SJSA1 (cell line): ENCODE data around the gene DBN1. TPM values are rescaled to one million over a fixed set of nuclear protein-coding genes. Genes with fewer than 3 reads are reported as not detected.

Source experiments
- DNase-seq, 2 experiments: peaks; one replicate each; pipeline ENCODE4 v3.0.0-alpha.2; 2015 to 2020; ENCODE audit warnings: low spot score in 2 of 2, low read depth in 1 of 2
- H3K27ac ChIP-seq: fragments of 250-450 bp; sonication (Bioruptor Pico); 2 replicates; pipeline ENCODE4 v1.5.1; 2020; ENCODE audit warnings: mild to moderate bottlenecking, moderate library complexity
- H3K27me3 ChIP-seq: fragments of 250-450 bp; sonication (Bioruptor Pico); replicated peaks from 2 replicates; pipeline ENCODE4 v1.5.1; 2020; ENCODE audit warnings: mild to moderate bottlenecking, moderate library complexity
- H3K36me3 ChIP-seq: fragments of 250-450 bp; sonication (Bioruptor Pico); 2 replicates; pipeline ENCODE4 v1.5.1; 2020; ENCODE audit warnings: mild to moderate bottlenecking
- H3K4me1 ChIP-seq: fragments of 250-450 bp; sonication (Bioruptor Pico); replicated peaks from 2 replicates; pipeline ENCODE4 v1.6.1; 2021; ENCODE audit warnings: mild to moderate bottlenecking
- H3K4me3 ChIP-seq: fragments of 250-450 bp; sonication (Bioruptor Pico); 2 replicates; pipeline ENCODE4 v1.5.1; 2020; ENCODE audit warnings: mild to moderate bottlenecking
- H3K9me3 ChIP-seq: fragments of 250-450 bp; sonication (Bioruptor Pico); replicated peaks from 2 replicates; pipeline ENCODE4 v1.5.1; 2020; ENCODE audit warnings: mild to moderate bottlenecking
- total RNA-seq: library from RNA; depleted of rRNA; stranded (reverse); fragments of >200 nt; shearing (Covaris generic); gene quantifications from 2 replicates; pipeline ENCODE4 v1.2.3, GENCODE V29; 2014; rRNA removed

Gene DBN1
- total RNA-seq, result 147 and 149 TPM in 2 replicates

GRCh38 chr5:177473443-177474001, at the start of gene DBN1:
DBN1 (minus strand) TSS chr5:177473634; CDS start chr5:177473521, 113 bp downstream.
- Histone ChIP-seq H3K4me3 (peak within 1 kb of the TSS; percentile 78), H3K27ac (no peak within 1 kb of the TSS; the same call in 1 of the 2 replicates), H3K36me3 (peaks cover 54% of the 10 kb centered on the region), H3K27me3 (no peaks in the 10 kb centered on the region), H3K9me3 (no peaks in the 10 kb centered on the region), H3K4me1 (peaks cover 60% of the 10 kb centered on the region)
- no peak for DNase-seq

GRCh38 chr5:177520916-177521513, 47.6 kb upstream of the DBN1 start:
- Histone ChIP-seq H3K4me3 (no peak overlapping the region), H3K27ac (no peak overlapping the region), H3K4me1 (peaks cover 8% of the 10 kb centered on the region), H3K9me3 (no peaks in the 10 kb centered on the region), H3K36me3 (peaks cover 77% of the 10 kb centered on the region), H3K27me3 (no peaks in the 10 kb centered on the region)
- no peak for DNase-seq

GRCh38 chr5:177520271-177520670, 46.8 kb upstream of the DBN1 start:
- DNase-seq, result no peak
- Histone ChIP-seq H3K4me1 (peaks cover 14% of the 10 kb centered on the region), H3K36me3 (peaks cover 77% of the 10 kb centered on the region), H3K4me3 (no peak overlapping the region), H3K27ac (no peak overlapping the region), H3K9me3 (no peaks in the 10 kb centered on the region), H3K27me3 (no peaks in the 10 kb centered on the region)

- Histone ChIP-seq H3K9me3 (no peaks in the 10 kb centered on the region), H3K4me3 (no peak overlapping the region), H3K27me3 (no peaks in the 10 kb centered on the region), H3K36me3 (peaks cover 77% of the 10 kb centered on the region), H3K27ac (no peak overlapping the region), H3K4me1 (peaks cover 14% of the 10 kb centered on the region)
- DNase-seq, result no peak
Observed at GRCh38 chr5:177519463-177520235, 46.2 kb upstream of the DBN1 start.

GRCh38 chr5:177516601-177517568, 43.5 kb upstream of the DBN1 start, which contains the start of gene DDX41:
DDX41 (minus strand) TSS chr5:177516961; CDS start chr5:177516945, 16 bp downstream.
- peaks cover 14% of the 10 kb centered on the region for H3K4me1 ChIP-seq
- H3K36me3 ChIP-seq, result peaks cover 82% of the 10 kb centered on the region
- H3K27ac ChIP-seq, result peak within 1 kb of the TSS; percentile 70
- no peaks in the 10 kb centered on the region for H3K9me3 ChIP-seq
- H3K4me3 ChIP-seq, result peak within 1 kb of the TSS; percentile 84
- H3K27me3 ChIP-seq, result no peaks in the 10 kb centered on the region
- peak; percentile 98 to 99 for DNase-seq

GRCh38 chr5:177515580-177515979, 42.1 kb upstream of the DBN1 start:
- peaks cover 82% of the 10 kb centered on the region for H3K36me3 ChIP-seq
- no peak overlapping the region for H3K27ac ChIP-seq
- H3K9me3 ChIP-seq, result no peaks in the 10 kb centered on the region
- H3K4me3 ChIP-seq, result peak overlapping the region; percentile 84
- H3K4me1 ChIP-seq, result peaks cover 14% of the 10 kb centered on the region
- DNase-seq, result no peak
- H3K27me3 ChIP-seq, result no peaks in the 10 kb centered on the region

GRCh38 chr5:177514541-177514940, 41.1 kb upstream of the DBN1 start:
- no peak for DNase-seq
- no peak overlapping the region for H3K27ac ChIP-seq
- peaks cover 14% of the 10 kb centered on the region for H3K4me1 ChIP-seq
- H3K9me3 ChIP-seq, result no peaks in the 10 kb centered on the region
- no peaks in the 10 kb centered on the region for H3K27me3 ChIP-seq
- H3K36me3 ChIP-seq, result peaks cover 82% of the 10 kb centered on the region
- H3K4me3 ChIP-seq, result no peak overlapping the region

GRCh38 chr5:177513500-177513899, 40.1 kb upstream of the DBN1 start:
- Histone ChIP-seq H3K27ac (no peak overlapping the region), H3K9me3 (no peaks in the 10 kb centered on the region), H3K4me1 (peaks cover 9% of the 10 kb centered on the region), H3K27me3 (no peaks in the 10 kb centered on the region), H3K36me3 (peaks cover 86% of the 10 kb centered on the region), H3K4me3 (no peak overlapping the region)
- no peak for DNase-seq

- Histone ChIP-seq H3K36me3 (peaks cover 93% of the 10 kb centered on the region), H3K4me3 (no peak overlapping the region), H3K9me3 (no peaks in the 10 kb centered on the region), H3K27ac (no peak overlapping the region), H3K27me3 (no peaks in the 10 kb centered on the region), H3K4me1 (peaks cover 9% of the 10 kb centered on the region)
- DNase-seq, result no peak
Observed at GRCh38 chr5:177512736-177513380, 39.4 kb upstream of the DBN1 start.

GRCh38 chr5:177511796-177512675, 38.6 kb upstream of the DBN1 start:
- Histone ChIP-seq H3K4me1 (peaks cover 9% of the 10 kb centered on the region), H3K27ac (no peak overlapping the region), H3K9me3 (no peaks in the 10 kb centered on the region), H3K27me3 (no peaks in the 10 kb centered on the region), H3K4me3 (no peak overlapping the region), H3K36me3 (peaks cover 91% of the 10 kb centered on the region)
- no peak for DNase-seq

GRCh38 chr5:177511181-177511580, 37.7 kb upstream of the DBN1 start:
- Histone ChIP-seq H3K4me3 (no peak overlapping the region), H3K36me3 (peaks cover 85% of the 10 kb centered on the region), H3K9me3 (no peaks in the 10 kb centered on the region), H3K27ac (no peak overlapping the region), H3K4me1 (peaks cover 8% of the 10 kb centered on the region), H3K27me3 (no peaks in the 10 kb centered on the region)
- DNase-seq, result no peak

GRCh38 chr5:177510567-177511053, 37.2 kb upstream of the DBN1 start:
- no peaks in the 10 kb centered on the region for H3K9me3 ChIP-seq
- peaks cover 2% of the 10 kb centered on the region for H3K4me1 ChIP-seq
- H3K27me3 ChIP-seq, result no peaks in the 10 kb centered on the region
- DNase-seq, result no peak
- no peak overlapping the region for H3K4me3 ChIP-seq
- H3K27ac ChIP-seq, result no peak overlapping the region
- peaks cover 79% of the 10 kb centered on the region for H3K36me3 ChIP-seq
